ENCODE results near the gene ABCB9. TPM values are rescaled to one million over a fixed set of nuclear protein-coding genes. Genes with fewer than 3 reads are reported as not detected.

ABCB9 gene
- total and polyA plus RNA-seq, 2 donors, result 2.4 to 6.6 TPM

GRCh38 chr12:122891661-122892525 lies 74.4 kb downstream of the ABCB9 start:
- H3K4me1 ChIP-seq (ENCODE audit: insufficient read depth), result peaks cover 9% of the 10 kb centered on the region
- WGBS, result 32% methylated on average over 10 of the region's 10 CpGs
- DNase-seq (ENCODE audit: extremely low spot score), result peak; percentile 58

DNA sequence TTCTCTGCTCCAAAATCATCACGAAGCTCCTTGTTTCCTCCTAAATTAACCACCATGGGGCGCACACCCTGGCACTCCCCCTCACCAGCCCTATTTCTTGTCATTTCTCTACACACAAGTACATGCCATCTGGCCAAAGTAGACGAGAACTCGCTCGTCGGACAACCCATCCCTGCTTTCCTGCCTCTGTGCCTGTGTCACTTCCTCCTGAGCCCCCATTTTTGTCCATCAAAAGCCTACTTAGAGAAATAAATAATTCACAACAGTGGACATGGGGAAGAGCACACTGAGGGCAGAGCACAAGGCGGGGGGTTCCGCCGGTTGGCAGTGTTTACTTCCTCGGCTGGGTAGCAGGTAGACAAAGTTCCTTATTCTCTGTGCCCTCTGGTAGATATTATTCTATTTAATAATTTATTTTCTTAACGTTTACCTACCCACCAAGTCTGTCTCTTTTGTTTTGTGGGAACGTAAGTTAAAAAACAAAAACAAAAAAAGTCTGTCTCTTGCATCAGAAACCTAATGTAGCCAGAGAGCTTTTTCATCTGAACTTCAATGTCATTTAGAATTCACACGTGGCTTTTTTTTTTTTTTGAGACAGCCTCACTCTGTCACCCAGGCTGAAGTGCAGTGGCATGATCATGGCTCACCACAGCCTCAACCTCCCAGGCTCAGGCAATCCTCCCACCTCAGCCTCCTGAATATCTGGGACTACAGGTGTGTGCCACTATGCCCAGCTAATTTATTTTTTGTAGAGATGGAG lies 76.3 kb downstream of the ABCB9 start:
- Histone ChIP-seq H3K4me3 (ENCODE audit: low read depth, low read length) (no peak overlapping the region), H3K4me1 (ENCODE audit: insufficient read depth) (peaks cover 9% of the 10 kb centered on the region), H3K27ac (ENCODE audit: low read depth) (peak overlapping the region; percentile 46), H3K36me3 (ENCODE audit: insufficient read depth) (no peaks in the 10 kb centered on the region)
- DNase-seq (ENCODE audit: extremely low spot score), result no peak
- 79% methylated on average over 13 of the region's 13 CpGs for WGBS

More at GRCh38 chr12:122891661-122892525, 74.4 kb downstream of the ABCB9 start:
- H3K4me3 ChIP-seq (ENCODE audit: low read depth, low read length), result no peak overlapping the region
- peak overlapping the region; percentile 12 for H3K27ac ChIP-seq (ENCODE audit: low read depth)
- H3K36me3 ChIP-seq (ENCODE audit: insufficient read depth), result no peaks in the 10 kb centered on the region

GRCh38 chr12:122888232-122888752 lies 78.0 kb downstream of the ABCB9 start:
- Histone ChIP-seq H3K4me1 (ENCODE audit: insufficient read depth) (peaks cover 5% of the 10 kb centered on the region), H3K36me3 (ENCODE audit: insufficient read depth) (no peaks in the 10 kb centered on the region), H3K4me3 (ENCODE audit: low read depth, low read length) (no peak overlapping the region), H3K27ac (ENCODE audit: low read depth) (peak overlapping the region; percentile 90)
- 27% methylated on average over 12 of the region's 12 CpGs for WGBS
- DNase-seq (ENCODE audit: extremely low spot score), result peak; percentile 86

- Histone ChIP-seq H3K36me3 (ENCODE audit: insufficient read depth) (no peaks in the 10 kb centered on the region), H3K4me1 (ENCODE audit: insufficient read depth) (peaks cover 5% of the 10 kb centered on the region), H3K4me3 (ENCODE audit: low read depth, low read length) (no peak overlapping the region), H3K27ac (ENCODE audit: low read depth) (peak overlapping the region; percentile 90)
- no peak for DNase-seq (ENCODE audit: extremely low spot score)
- WGBS, result 78% methylated on average over 5 of the region's 5 CpGs
These were observed 78.4 kb downstream of the ABCB9 start for GRCh38 chr12:122887819-122888212.

DNA sequence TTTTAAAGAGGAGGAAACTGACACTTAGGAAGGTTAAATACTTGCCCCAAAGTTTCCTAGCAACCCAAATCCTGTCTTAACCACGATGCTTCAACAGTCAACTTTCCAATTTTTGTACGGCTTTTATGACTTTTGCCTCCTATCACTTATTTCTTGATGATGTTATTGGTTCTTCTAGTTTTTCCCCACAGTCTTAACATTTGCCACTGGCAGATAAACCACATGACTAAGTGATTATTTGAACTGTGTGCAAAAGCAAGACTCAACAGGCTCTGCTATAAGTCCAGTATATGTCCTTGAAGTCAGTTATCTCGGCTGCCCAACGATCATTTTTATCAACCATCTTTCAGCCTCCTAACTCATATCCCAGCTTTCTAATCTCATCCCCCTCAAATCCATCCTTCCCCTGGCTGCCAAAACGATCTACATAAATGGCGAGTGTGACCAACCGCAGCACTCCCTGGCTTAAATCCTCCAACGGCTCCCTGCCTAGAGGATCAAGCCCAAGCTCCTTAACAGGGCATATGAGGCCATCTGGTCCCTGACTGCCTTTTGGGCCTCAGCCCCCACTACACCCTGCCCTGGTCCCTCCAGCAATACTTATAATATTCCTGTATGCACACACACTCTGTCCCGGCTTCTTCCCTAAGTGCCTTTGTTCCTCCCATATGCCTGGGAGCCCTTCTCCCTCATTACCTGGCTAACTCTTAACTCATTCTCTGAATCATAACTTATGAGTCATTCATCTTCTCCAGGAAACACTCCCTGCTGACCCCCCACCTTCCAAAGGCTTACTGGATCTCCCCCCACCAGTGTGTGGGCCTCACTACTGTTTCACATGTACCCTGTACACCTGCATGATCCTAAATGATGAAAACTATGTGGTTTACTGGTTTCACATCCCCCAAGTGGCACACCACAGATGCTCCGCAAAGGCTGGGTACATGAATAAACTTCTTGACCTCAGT lies 79.1 kb downstream of the ABCB9 start:
- Histone ChIP-seq H3K4me1 (ENCODE audit: insufficient read depth) (peaks cover 5% of the 10 kb centered on the region), H3K36me3 (ENCODE audit: insufficient read depth) (no peaks in the 10 kb centered on the region), H3K4me3 (ENCODE audit: low read depth, low read length) (no peak overlapping the region), H3K27ac (ENCODE audit: low read depth) (peak overlapping the region; percentile 76)
- WGBS, result 35% methylated on average over 10 of the region's 10 CpGs
- no peak for DNase-seq (ENCODE audit: extremely low spot score)

DNA sequence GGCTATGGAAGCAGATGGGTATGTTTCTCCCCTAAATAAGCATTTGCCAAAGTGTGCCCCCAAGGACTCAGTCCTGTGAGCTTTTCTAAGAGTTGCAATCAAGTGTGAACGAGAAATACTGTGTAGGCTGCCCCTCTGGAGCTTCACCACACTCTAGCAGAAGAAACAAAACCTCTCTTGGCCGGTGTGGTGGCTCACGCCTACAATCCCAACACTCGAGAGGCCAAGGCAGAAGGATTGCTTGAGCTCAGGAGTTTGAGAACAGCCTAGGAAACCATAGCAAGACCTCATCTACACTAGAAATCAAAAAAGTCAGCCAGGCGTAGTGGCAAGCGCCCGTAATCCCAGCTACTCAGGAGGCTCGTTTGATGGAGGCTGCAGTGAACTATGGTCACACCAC lies 80.1 kb downstream of the ABCB9 start:
- no peak for DNase-seq (ENCODE audit: extremely low spot score)
- Histone ChIP-seq H3K4me3 (ENCODE audit: low read depth, low read length) (no peak overlapping the region), H3K4me1 (ENCODE audit: insufficient read depth) (peaks cover 1% of the 10 kb centered on the region), H3K36me3 (ENCODE audit: insufficient read depth) (no peaks in the 10 kb centered on the region), H3K27ac (ENCODE audit: low read depth) (peak overlapping the region; percentile 30)
- 90% methylated on average over 8 of the region's 8 CpGs for WGBS

DNA sequence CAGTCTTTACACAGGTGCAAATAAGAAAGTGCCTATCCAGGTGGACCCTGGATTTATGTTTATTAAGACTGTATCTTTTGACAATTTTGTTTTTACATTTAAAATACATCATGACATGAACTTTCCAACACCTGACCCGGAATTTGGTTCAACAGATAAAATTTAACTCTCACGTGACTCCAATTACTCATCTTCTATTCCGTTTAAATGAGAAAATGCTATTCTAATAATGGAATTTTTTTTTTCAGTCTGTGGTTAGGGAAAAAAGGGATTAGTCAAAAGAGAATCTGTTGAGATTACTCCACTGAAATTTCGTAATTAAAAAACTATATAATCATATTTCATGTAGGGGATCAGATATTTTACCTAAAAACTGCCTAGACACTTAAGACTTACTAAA lies 81.4 kb downstream of the ABCB9 start:
- no peak for DNase-seq (ENCODE audit: extremely low spot score)
- no peaks in the 10 kb centered on the region for H3K36me3 ChIP-seq (ENCODE audit: insufficient read depth)
- H3K4me3 ChIP-seq (ENCODE audit: low read depth, low read length), result no peak overlapping the region
- H3K4me1 ChIP-seq (ENCODE audit: insufficient read depth), result peaks cover 1% of the 10 kb centered on the region
- H3K27ac ChIP-seq (ENCODE audit: low read depth), result no peak overlapping the region
- 57% methylated on average over 4 of the region's 4 CpGs for WGBS

GRCh38 chr12:122884091-122884826 lies 82.0 kb downstream of the ABCB9 start:
- peaks cover 1% of the 10 kb centered on the region for H3K4me1 ChIP-seq (ENCODE audit: insufficient read depth)
- H3K27ac ChIP-seq (ENCODE audit: low read depth), result no peak overlapping the region
- WGBS, result 60% methylated on average over 6 of the region's 6 CpGs
- H3K4me3 ChIP-seq (ENCODE audit: low read depth, low read length), result no peak overlapping the region
- no peak for DNase-seq (ENCODE audit: extremely low spot score)
- H3K36me3 ChIP-seq (ENCODE audit: insufficient read depth), result no peaks in the 10 kb centered on the region

DNA sequence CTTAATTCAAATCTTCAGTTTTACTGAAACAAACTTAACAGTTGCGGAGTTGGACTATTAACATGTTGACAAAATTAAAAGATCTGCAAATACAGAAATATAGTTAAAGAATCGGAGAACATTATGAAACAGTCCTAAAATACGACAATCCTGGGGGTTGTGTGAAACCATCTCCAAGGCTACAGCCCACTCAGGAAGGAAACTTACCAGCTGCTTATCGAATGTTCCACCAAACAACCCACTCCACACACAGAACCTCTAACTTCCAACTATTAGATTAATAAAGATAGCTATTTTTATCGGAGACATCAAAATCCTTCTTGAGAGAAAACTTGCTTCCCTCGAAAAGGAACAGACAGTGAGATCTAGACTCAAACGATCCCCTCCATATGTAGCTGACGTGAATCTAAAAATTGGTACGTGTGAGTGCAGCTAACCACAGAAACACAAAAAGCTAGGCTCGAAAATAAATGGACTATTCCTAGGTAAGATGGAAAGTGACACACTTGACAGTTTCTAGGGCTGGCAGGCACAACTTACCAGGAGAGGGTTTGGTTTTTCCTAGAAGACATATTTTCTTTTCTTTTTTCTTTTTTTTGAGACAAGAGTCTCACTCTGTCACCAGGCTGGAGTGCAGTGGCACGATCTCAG lies 83.2 kb downstream of the ABCB9 start:
- H3K36me3 ChIP-seq (ENCODE audit: insufficient read depth), result no peaks in the 10 kb centered on the region
- H3K27ac ChIP-seq (ENCODE audit: low read depth), result no peak overlapping the region
- H3K4me1 ChIP-seq (ENCODE audit: insufficient read depth), result no peaks in the 10 kb centered on the region
- H3K4me3 ChIP-seq (ENCODE audit: low read depth, low read length), result no peak overlapping the region
- WGBS, result 82% methylated on average over 11 of the region's 11 CpGs
- DNase-seq (ENCODE audit: extremely low spot score), result no peak

- 28% methylated on average over 8 of the region's 8 CpGs for WGBS
- DNase-seq (ENCODE audit: extremely low spot score), result no peak
- Histone ChIP-seq H3K36me3 (ENCODE audit: insufficient read depth) (no peaks in the 10 kb centered on the region), H3K4me3 (ENCODE audit: low read depth, low read length) (no peak overlapping the region), H3K27ac (ENCODE audit: low read depth) (no peak overlapping the region), H3K4me1 (ENCODE audit: insufficient read depth) (no peaks in the 10 kb centered on the region)
These were observed 85.6 kb downstream of the ABCB9 start for GRCh38 chr12:122880668-122881067.

- WGBS, result 25% methylated on average over 10 of the region's 10 CpGs
- Histone ChIP-seq H3K27ac (ENCODE audit: low read depth) (no peak overlapping the region), H3K4me1 (ENCODE audit: insufficient read depth) (no peaks in the 10 kb centered on the region), H3K4me3 (ENCODE audit: low read depth, low read length) (no peak overlapping the region), H3K36me3 (ENCODE audit: insufficient read depth) (no peaks in the 10 kb centered on the region)
- DNase-seq (ENCODE audit: extremely low spot score), result no peak
These were observed 86.1 kb downstream of the ABCB9 start for GRCh38 chr12:122880155-122880667.
